NT2/D1 (cell line): ENCODE results near the gene GH2.
A peak's percentile ranks its signal among the peaks of the same experiment; 100 is the strongest.
"Not testable (repeated sequence)": the region's sequence is repeated elsewhere in the genome, so short reads cannot be mapped to it uniquely, and the experiment has no call there.

Experiments used
- DNase-seq: peaks from one replicate; pipeline ENCODE4 v3.0.0-alpha.2; 2011; ENCODE audit warnings: low read depth, low spot score
- H3K27me3 ChIP-seq: 2 replicates; pipeline ENCODE4 v1.6.0; 2011; ENCODE audit warnings: mild to moderate bottlenecking; ENCODE audit not compliant: insufficient read length, insufficient read depth
- H3K36me3 ChIP-seq: 2 replicates; pipeline ENCODE4 v1.6.1; 2011; ENCODE audit warnings: mild to moderate bottlenecking, low read length, mixed read lengths; ENCODE audit not compliant: insufficient read depth, insufficient read length
- H3K4me1 ChIP-seq: 2 replicates; pipeline ENCODE4 v1.5.1; 2011; ENCODE audit not compliant: insufficient read depth, insufficient read length
- H3K4me3 ChIP-seq: 2 replicates; pipeline ENCODE4 v1.5.1; 2011; ENCODE audit warnings: low read depth; ENCODE audit not compliant: insufficient read length
- H3K9ac ChIP-seq: 2 replicates; pipeline ENCODE4 v1.6.0; 2011; ENCODE audit warnings: low read depth; ENCODE audit not compliant: insufficient read length
- H3K9me3 ChIP-seq: 2 replicates; pipeline ENCODE4 v1.5.1; 2011; ENCODE audit warnings: mild to moderate bottlenecking, low read length; ENCODE audit not compliant: insufficient read depth
- SUZ12 ChIP-seq: IDR thresholded peaks from 2 replicates; pipeline ENCODE4 v1.6.1; 2011; ENCODE audit not compliant: insufficient read length, insufficient read depth; ENCODE audit errors: extremely low read depth
- YY1 ChIP-seq: IDR thresholded peaks from 2 replicates; pipeline ENCODE4 v1.6.1; 2011; ENCODE audit not compliant: insufficient read length, insufficient read depth
- ZNF274 ChIP-seq: IDR thresholded peaks from 2 replicates; pipeline ENCODE4 v1.6.1; 2011; ENCODE audit warnings: mild to moderate bottlenecking, low read depth, low read length

The GH2 gene

DNA sequence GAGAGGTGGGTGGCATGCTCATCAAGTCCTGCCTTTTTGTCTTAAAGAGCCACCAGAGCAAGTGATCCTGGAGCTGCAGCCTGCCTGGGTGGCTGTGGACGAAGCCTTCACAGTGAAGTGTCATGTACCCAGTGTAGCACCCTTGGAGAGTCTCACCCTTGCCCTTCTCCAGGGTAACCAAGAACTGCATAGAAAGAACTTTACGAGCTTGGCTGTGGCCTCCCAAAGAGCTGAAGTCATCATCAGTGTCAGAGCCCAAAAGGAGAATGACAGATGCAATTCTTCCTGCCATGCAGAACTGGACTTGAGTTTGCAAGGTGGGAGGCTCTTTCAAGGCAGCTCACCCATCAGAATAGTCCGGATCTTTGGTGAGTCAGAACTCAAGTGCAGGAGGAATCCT is 22.5 kb downstream of the GH2 start:
- Histone ChIP-seq H3K9ac (no peak overlapping the region), H3K4me1 (no peaks in the 10 kb centered on the region), H3K4me3 (no peak overlapping the region), H3K9me3 (no peaks in the 10 kb centered on the region), H3K36me3 (no peaks in the 10 kb centered on the region), H3K27me3 (no peaks in the 10 kb centered on the region)
- DNase-seq, result no peak
- TF ChIP-seq SUZ12, result no peak
- no peak for TF ChIP-seq ZNF274
- no peak for TF ChIP-seq YY1

DNA sequence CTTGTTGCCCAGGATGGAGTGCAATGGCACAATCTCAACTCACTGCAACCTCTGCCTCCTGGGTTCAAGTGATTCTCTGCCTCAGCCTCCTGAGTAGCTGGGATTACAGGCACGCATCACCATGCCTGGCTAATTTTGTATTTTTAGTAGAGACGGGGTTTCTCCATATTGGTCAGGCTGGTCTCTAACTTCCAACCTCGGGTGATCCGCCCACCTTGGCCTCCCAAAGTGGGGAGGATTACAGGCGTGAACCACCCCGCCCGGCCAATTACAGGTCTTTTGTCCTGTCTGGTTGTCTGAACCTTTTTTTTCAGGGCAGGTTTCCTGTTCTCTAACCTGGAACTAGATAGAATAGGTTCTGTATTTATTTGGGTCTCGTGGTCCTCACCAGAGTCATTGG is 25.3 kb downstream of the GH2 start:
- H3K4me1 ChIP-seq, H3K9ac ChIP-seq, H3K36me3 ChIP-seq, H3K4me3 ChIP-seq, DNase-seq, H3K9me3 ChIP-seq, H3K27me3 ChIP-seq: not testable (repeated sequence)

DNA sequence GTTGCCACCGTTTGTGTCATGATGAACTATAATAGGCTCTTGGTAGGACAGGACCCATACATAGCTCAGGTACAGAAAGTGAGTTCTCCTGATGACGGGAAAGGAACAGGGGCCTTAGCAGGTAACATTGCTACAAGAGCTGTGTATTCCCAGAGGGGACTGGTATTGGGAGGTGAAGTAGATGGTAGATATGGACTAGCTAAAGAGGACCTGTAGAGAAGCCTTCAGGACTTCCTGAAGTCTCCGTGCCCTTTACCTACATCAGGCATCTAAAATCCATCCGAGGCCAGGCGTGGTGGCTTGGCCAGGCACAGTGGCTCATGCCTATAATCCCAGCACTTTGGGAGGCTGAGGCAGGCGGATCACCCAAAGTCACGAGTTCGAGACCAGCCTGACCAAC is 26.6 kb downstream of the GH2 start:
- Histone ChIP-seq H3K4me3 (no peak overlapping the region), H3K4me1 (no peaks in the 10 kb centered on the region), H3K9me3 (no peaks in the 10 kb centered on the region), H3K9ac (no peak overlapping the region), H3K27me3 (no peaks in the 10 kb centered on the region), H3K36me3 (no peaks in the 10 kb centered on the region)
- no peak for DNase-seq
- TF ChIP-seq SUZ12 (no peak), YY1 (no peak), ZNF274 (no peak)

DNA sequence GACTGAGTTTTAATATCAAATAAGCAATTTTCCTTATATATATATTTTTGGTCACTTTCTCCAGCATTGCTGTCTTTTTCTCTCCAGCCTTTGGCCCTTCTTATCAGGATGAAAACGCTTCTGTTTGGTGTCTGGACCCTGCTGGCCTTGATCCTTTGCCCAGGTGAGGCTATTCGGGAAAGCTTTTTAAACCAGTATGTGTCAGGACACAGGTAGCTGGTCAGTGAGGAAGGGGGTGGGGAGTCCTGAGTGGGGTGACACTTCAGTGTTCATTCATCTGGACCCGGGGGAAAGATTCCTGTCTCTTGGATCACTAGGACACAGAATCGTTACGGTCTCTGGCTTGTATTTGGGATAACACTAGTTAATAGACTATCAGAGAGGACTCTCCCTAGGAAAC is 27.0 kb downstream of the GH2 start:
- H3K36me3 ChIP-seq, result no peaks in the 10 kb centered on the region
- DNase-seq, result no peak
- H3K4me3 ChIP-seq, result no peak overlapping the region
- no peaks in the 10 kb centered on the region for H3K27me3 ChIP-seq
- H3K9ac ChIP-seq, result no peak overlapping the region
- H3K9me3 ChIP-seq, result no peaks in the 10 kb centered on the region
- no peaks in the 10 kb centered on the region for H3K4me1 ChIP-seq
- no peak for TF ChIP-seq ZNF274
- no peak for TF ChIP-seq YY1
- TF ChIP-seq SUZ12, result no peak

DNA sequence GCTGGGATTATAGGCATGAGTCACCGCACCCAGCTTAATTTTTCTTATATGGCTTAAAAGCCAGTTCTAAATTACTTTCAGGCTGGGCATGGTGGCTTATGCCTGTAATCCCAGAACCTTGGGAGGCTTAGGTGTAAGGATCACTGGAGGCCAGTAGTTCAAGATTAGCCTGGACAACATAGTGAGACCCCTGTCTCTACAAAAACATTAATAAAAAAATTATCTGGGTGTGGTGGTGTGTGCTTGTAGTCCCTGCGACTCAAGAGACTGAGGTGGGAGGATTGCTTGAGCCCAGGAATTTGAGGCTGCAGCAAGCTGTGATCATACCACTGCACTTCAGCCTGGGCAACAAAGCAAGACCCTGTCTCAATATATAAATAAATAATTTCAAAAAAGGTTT is 28.5 kb downstream of the GH2 start:
- TF ChIP-seq ZNF274 (no peak), SUZ12 (no peak), YY1 (no peak)
- Histone ChIP-seq H3K4me3 (no peak overlapping the region), H3K36me3 (no peaks in the 10 kb centered on the region), H3K9ac (no peak overlapping the region), H3K4me1 (no peaks in the 10 kb centered on the region), H3K9me3 (peaks cover 6% of the 10 kb centered on the region), H3K27me3 (peaks cover 5% of the 10 kb centered on the region)
- DNase-seq, result no peak

DNA sequence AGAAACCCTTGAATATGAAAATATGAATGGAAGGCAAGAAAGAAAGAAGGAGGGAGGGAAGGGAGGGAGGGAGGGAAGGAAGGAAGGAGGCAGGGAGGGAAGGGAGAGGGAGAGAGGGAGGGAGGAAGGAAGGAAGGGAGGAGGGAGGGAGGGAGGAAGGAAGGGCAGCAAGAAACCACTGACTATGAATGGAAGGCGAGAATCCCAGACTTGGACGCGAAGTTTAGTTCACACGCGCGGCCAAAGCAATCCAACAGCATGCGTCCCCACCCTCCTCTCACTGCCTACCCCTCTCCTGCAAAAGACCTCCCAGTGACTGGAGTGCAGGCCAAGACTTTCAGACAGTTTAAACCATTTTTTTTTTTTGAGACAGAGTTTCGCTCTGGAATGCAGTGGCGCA is 31.3 kb downstream of the GH2 start:
- Histone ChIP-seq H3K9me3 (peaks cover 14% of the 10 kb centered on the region), H3K4me3 (no peak overlapping the region), H3K27me3 (peaks cover 12% of the 10 kb centered on the region), H3K9ac (no peak overlapping the region), H3K4me1 (no peaks in the 10 kb centered on the region), H3K36me3 (no peaks in the 10 kb centered on the region)
- no peak for DNase-seq
- TF ChIP-seq SUZ12 (no peak), YY1 (no peak), ZNF274 (no peak)

DNA sequence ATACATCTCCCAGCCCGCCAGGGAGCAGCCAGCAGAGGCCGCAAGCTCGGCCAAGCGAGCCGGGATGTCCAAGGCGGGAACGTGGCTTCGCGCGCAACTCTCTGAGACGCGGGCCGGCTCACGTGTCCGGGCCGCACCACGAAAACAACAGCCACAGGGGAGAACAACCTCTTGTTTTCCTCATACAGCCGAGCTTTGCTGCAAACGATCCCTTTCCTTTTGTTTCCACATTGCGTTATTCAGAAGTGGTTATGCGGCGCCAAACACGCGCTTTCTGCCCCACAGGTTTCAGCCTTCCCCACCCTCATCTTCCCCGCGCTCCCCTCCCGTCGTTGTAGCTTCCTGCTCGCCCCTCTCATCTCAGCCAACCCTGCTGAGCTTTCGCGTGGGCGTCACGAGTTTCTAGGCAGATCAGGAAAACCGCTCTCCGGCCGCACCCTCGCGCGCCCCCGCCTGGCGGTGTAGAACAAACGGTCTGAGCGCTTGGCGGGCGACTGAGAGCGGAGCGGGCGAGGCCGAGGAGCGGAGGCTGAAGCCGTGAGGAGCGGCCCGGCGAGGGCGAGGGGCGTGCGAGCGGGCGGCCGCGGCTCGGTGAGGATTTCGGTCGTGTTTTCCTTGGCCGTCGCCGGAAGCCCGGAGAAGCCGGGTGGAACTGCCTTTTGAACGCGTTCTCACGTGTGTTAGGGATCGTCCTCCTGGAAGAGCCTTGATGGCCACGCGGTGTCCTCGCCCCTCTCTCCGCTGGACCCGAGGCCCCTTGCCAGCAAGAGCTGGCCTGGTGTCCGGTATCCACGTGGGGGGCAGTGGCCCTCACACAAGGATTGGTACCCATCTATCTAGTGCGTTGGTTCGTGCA is 32.7 kb downstream of the GH2 start:
- TF ChIP-seq YY1 (no peak), ZNF274 (no peak), SUZ12 (no peak)
- peak; percentile 85 for DNase-seq
- H3K36me3 ChIP-seq, result no peaks in the 10 kb centered on the region
- no peaks in the 10 kb centered on the region for H3K4me1 ChIP-seq
- H3K9me3 ChIP-seq, result peaks cover 14% of the 10 kb centered on the region
- H3K9ac ChIP-seq, result peak overlapping the region; percentile 43
- peaks cover 12% of the 10 kb centered on the region for H3K27me3 ChIP-seq
- no peak overlapping the region for H3K4me3 ChIP-seq
